HFF-Myc (cell line): ENCODE data around the gene NOSIP.

Experiments used
- DNase-seq: peaks from one replicate; pipeline ENCODE4 v3.0.0-alpha.2; 2011; ENCODE audit warnings: low read depth; ENCODE audit errors: extremely low read depth
- H3K4me3 ChIP-seq: replicated peaks from 2 replicates; pipeline ENCODE4 v1.5.1; 2011; ENCODE audit warnings: low read depth, mild to moderate bottlenecking, control low read depth, low read length
- TF ChIP-seq, protein P1 (sequence below): IDR thresholded peaks from 2 replicates; pipeline ENCODE4 v1.5.1; 2012; ENCODE audit warnings: mild to moderate bottlenecking, low read depth, low read length, control low read depth; ENCODE audit errors: missing control alignments

NOSIP gene

GRCh38 chr19:49546825-49547565 lies 33.4 kb downstream of the NOSIP start:
- H3K4me3 ChIP-seq: no peak overlapping the region
- peak; percentile 95 for DNase-seq
- TF ChIP-seq, protein P1, sequence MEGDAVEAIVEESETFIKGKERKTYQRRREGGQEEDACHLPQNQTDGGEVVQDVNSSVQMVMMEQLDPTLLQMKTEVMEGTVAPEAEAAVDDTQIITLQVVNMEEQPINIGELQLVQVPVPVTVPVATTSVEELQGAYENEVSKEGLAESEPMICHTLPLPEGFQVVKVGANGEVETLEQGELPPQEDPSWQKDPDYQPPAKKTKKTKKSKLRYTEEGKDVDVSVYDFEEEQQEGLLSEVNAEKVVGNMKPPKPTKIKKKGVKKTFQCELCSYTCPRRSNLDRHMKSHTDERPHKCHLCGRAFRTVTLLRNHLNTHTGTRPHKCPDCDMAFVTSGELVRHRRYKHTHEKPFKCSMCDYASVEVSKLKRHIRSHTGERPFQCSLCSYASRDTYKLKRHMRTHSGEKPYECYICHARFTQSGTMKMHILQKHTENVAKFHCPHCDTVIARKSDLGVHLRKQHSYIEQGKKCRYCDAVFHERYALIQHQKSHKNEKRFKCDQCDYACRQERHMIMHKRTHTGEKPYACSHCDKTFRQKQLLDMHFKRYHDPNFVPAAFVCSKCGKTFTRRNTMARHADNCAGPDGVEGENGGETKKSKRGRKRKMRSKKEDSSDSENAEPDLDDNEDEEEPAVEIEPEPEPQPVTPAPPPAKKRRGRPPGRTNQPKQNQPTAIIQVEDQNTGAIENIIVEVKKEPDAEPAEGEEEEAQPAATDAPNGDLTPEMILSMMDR: peak; percentile 74

GRCh38 chr19:49544154-49544553 lies 36.2 kb downstream of the NOSIP start:
- TF ChIP-seq, protein P1: no peak
- no peak overlapping the region for H3K4me3 ChIP-seq

DNA sequence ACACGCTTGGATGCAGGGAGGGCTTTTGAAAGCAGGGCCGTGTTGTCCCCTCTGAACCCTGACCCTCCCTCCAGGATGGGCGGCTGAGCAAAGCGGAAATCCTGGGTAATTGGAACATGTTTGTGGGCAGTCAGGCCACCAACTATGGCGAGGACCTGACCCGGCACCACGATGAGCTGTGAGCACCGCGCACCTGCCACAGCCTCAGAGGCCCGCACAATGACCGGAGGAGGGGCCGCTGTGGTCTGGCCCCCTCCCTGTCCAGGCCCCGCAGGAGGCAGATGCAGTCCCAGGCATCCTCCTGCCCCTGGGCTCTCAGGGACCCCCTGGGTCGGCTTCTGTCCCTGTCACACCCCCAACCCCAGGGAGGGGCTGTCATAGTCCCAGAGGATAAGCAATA lies 37.3 kb downstream of the NOSIP start:
- TF ChIP-seq, protein P1: no peak
- no peak overlapping the region for H3K4me3 ChIP-seq
- no peak for DNase-seq

More at GRCh38 chr19:49544154-49544553, 36.2 kb downstream of the NOSIP start:
- DNase-seq: no peak

- TF ChIP-seq, protein P1: no peak
- H3K4me3 ChIP-seq: no peak overlapping the region
- DNase-seq: no peak
These were observed 37.9 kb downstream of the NOSIP start for GRCh38 chr19:49542446-49542845.

DNA sequence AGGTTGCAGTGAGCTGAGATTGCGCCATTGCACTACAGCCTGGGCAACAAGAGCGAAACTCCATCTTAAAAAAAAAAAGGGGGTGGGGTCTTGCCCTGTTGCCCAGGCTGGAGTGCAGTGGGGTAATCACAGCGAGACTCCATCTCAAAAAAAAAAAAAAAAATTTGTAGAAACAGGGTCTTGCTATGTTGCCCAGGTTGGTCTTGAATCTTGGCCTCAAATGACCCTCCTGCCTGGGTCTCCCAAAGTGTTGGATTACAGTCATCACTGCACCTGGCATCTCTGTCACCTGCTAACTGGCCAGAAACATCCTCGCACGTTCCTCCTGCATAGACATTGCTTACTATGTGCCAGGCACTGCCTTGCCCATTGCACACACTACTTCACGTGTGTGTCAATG lies 38.4 kb downstream of the NOSIP start:
- TF ChIP-seq, protein P1: no peak
- no peak for DNase-seq
- H3K4me3 ChIP-seq: no peak overlapping the region

DNA sequence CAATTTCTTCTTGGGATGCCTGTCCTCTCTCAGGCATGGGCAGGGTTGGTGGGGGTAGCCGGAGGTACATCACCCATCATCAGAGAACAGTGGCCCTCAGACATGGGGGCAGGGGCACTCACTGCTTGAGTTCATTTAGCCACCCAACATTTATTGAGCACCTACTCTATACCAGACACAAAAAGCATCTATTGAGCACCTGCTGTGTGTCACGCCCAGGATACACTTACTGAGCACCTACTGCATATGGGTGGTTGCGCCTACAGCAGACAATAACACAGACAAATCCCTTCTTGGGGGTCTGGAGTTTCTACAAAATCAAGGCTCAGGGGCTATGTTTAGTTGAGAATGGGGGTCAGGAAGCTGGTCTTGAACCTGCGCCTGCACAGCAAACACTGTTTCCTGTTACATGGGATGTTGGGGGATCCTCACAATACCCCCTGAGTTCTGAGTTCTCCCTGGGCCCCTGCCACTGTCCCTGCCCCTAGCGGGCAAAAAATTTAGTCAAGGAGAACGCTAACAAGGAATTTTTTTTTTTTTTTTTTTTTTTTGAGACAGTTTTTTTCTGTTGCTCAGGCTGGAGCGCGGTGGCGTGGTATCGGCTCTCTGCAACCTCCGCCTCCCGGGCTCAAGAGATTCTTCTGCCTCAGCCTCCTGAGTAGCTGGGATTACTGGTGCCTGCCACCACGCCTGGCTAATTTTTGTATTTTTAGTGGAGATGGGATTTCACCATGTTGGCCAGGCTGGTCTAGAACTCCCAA lies 41.0 kb downstream of the NOSIP start:
- TF ChIP-seq, protein P1: no peak
- H3K4me3 ChIP-seq: no peak overlapping the region

More for the DNA sequence above, 41.0 kb downstream of the NOSIP start:
- DNase-seq: no peak
